HEK293 (cell line): ENCODE data around the gene SCGB1C1.
"Not testable (repeated sequence)": the region's sequence is repeated elsewhere in the genome, so short reads cannot be mapped to it uniquely, and the experiment has no call there.

ENCODE experiments used
- CTCF ChIA-PET: fragments of 350-600 bp; formaldehyde crosslinking; extraction: SDS; loops from one replicate; lab custom pipeline; 2021; ENCODE audit warnings: antibody characterized with exemption; lab: Yijun Ruan, JAX
- POLR2A ChIA-PET: fragments of 300-600 bp; formaldehyde crosslinking; extraction: SDS; loops from one replicate; lab custom pipeline; 2020; ENCODE audit warnings: antibody characterized with exemption, inconsistent platforms; lab: Yijun Ruan, JAX
- H3K27ac ChIP-seq: fragments of 200-500 bp; sonication (Bioruptor generic); 2 replicates; pipeline ENCODE4 v1.5.1; 2014; ENCODE audit warnings: low read depth, low read length, control low read depth, inconsistent platforms; ENCODE audit errors: extremely low read depth
- H3K36me3 ChIP-seq, 2 experiments: fragments of 200-500 bp in 1 of 2; sonication (Bioruptor generic) in 1 of 2; 1 replicate in 1 of 2; 2 replicates in 1 of 2; pipeline ENCODE4 v1.5.1; 2014 to 2017; ENCODE audit warnings: inconsistent platforms in 2 of 2, low read length in 2 of 2; ENCODE audit not compliant: control insufficient read depth in 2 of 2, insufficient read depth in 1 of 2
- H3K4me1 ChIP-seq: fragments of 200-500 bp; sonication (Bioruptor generic); 2 replicates; pipeline ENCODE4 v1.5.1; 2014; ENCODE audit warnings: mild to moderate bottlenecking, low read length, inconsistent platforms; ENCODE audit not compliant: control insufficient read depth, insufficient read depth
- H3K4me3 ChIP-seq: 2 replicates; pipeline ENCODE4 v1.5.1; 2011; ENCODE audit warnings: low read depth, mild to moderate bottlenecking, control low read depth, low read length, moderate library complexity
- H3K9me3 ChIP-seq: fragments of 200-500 bp; sonication (Bioruptor generic); 2 replicates; pipeline ENCODE4 v1.5.1; 2014; ENCODE audit warnings: low read depth, low read length, inconsistent platforms; ENCODE audit not compliant: control insufficient read depth, insufficient read depth
- INSM2 ChIP-seq: fragments of 450-650 bp; formaldehyde crosslinking; IDR thresholded peaks from 2 replicates; pipeline ENCODE4 v1.5.1; 2016; ENCODE audit warnings: missing biosample characterization, missing genetic modification characterization
- KLF8 ChIP-seq: fragments of 450-650 bp; formaldehyde crosslinking; IDR thresholded peaks from 2 replicates; pipeline ENCODE4 v1.5.1; 2016; ENCODE audit warnings: missing biosample characterization, missing genetic modification characterization
- MEIS1 ChIP-seq: sonication (generic); formaldehyde crosslinking; IDR thresholded peaks from 2 replicates; pipeline ENCODE4 v1.8.1; 2022; ENCODE audit warnings: missing genetic modification reagents, mild to moderate bottlenecking, borderline replicate concordance
- PATZ1 ChIP-seq: fragments of 450-650 bp; formaldehyde crosslinking; IDR thresholded peaks from 2 replicates; pipeline ENCODE4 v1.5.1; 2016; ENCODE audit warnings: missing biosample characterization, missing genetic modification characterization
- PRDM1 ChIP-seq: fragments of 450-650 bp; formaldehyde crosslinking; IDR thresholded peaks from 2 replicates; pipeline ENCODE4; 2016; ENCODE audit warnings: missing biosample characterization, missing genetic modification characterization
- RBAK ChIP-seq: fragments of 450-650 bp; formaldehyde crosslinking; IDR thresholded peaks from 2 replicates; pipeline ENCODE4 v1.5.1; 2016; ENCODE audit warnings: missing biosample characterization, missing genetic modification characterization
- TRIM28 ChIP-seq: IDR thresholded peaks from 2 replicates; pipeline ENCODE4 v1.6.1; 2011; ENCODE audit warnings: low read length, control low read depth, borderline replicate concordance
- WT1 ChIP-seq: fragments of 450-650 bp; formaldehyde crosslinking; IDR thresholded peaks from 2 replicates; pipeline ENCODE4 v1.5.1; 2016; ENCODE audit warnings: missing biosample characterization, missing genetic modification characterization
- ZBTB20 ChIP-seq: fragments of 450-650 bp; formaldehyde crosslinking; IDR thresholded peaks from 2 replicates; pipeline ENCODE4 v1.5.1; 2016; ENCODE audit warnings: missing biosample characterization, missing genetic modification characterization
- ZNF202 ChIP-seq: fragments of 450-650 bp; formaldehyde crosslinking; IDR thresholded peaks from 2 replicates; pipeline ENCODE4 v1.5.1; 2016; ENCODE audit warnings: missing biosample characterization, missing genetic modification characterization, borderline replicate concordance
- ZNF404 ChIP-seq: fragments of 450-650 bp; formaldehyde crosslinking; IDR thresholded peaks from 2 replicates; pipeline ENCODE4 v1.5.1; 2017; ENCODE audit warnings: missing biosample characterization, missing genetic modification characterization
- ZNF529 ChIP-seq: fragments of 450-650 bp; formaldehyde crosslinking; IDR thresholded peaks from 2 replicates; pipeline ENCODE4 v1.5.1; 2017; ENCODE audit warnings: missing genetic modification characterization, missing biosample characterization; ENCODE audit not compliant: insufficient replicate concordance
- ZNF549 ChIP-seq: fragments of 450-650 bp; IDR thresholded peaks from 2 replicates; pipeline ENCODE4 v1.5.1; 2018; ENCODE audit warnings: missing biosample characterization, missing genetic modification characterization, mild to moderate bottlenecking, inconsistent platforms, moderate library complexity
- ZNF629 ChIP-seq: fragments of 450-650 bp; formaldehyde crosslinking; IDR thresholded peaks from 2 replicates; pipeline ENCODE4 v1.5.1; 2017; ENCODE audit warnings: missing biosample characterization, missing genetic modification characterization
- ZNF776 ChIP-seq: fragments of 450-650 bp; formaldehyde crosslinking; IDR thresholded peaks from 2 replicates; pipeline ENCODE4 v1.5.0; 2017; ENCODE audit warnings: missing biosample characterization, missing genetic modification characterization, borderline replicate concordance
- ZNF792 ChIP-seq: fragments of 450-650 bp; formaldehyde crosslinking; IDR thresholded peaks from 2 replicates; pipeline ENCODE4 v1.5.1; 2016; ENCODE audit warnings: missing biosample characterization, missing genetic modification characterization
- TF ChIP-seq, protein P1 (sequence below): fragments of 450-650 bp; formaldehyde crosslinking; IDR thresholded peaks from 2 replicates; pipeline ENCODE4 v1.5.1; 2016; ENCODE audit warnings: missing biosample characterization, missing genetic modification characterization
- TF ChIP-seq, protein P2 (sequence below): fragments of 450-650 bp; formaldehyde crosslinking; IDR thresholded peaks from 2 replicates; pipeline ENCODE4 v1.5.1; 2016; ENCODE audit warnings: missing biosample characterization, missing genetic modification characterization

SCGB1C1 gene

GRCh38 chr11:218815-219593, 26.1 kb downstream of the SCGB1C1 start (continued):
- TF ChIP-seq, protein P1, sequence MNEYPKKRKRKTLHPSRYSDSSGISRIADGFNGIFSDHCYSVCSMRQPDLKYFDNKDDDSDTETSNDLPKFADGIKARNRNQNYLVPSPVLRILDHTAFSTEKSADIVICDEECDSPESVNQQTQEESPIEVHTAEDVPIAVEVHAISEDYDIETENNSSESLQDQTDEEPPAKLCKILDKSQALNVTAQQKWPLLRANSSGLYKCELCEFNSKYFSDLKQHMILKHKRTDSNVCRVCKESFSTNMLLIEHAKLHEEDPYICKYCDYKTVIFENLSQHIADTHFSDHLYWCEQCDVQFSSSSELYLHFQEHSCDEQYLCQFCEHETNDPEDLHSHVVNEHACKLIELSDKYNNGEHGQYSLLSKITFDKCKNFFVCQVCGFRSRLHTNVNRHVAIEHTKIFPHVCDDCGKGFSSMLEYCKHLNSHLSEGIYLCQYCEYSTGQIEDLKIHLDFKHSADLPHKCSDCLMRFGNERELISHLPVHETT (tag by site-specific recombination): no peak
- TF ChIP-seq, all 188 proteins: peak for 0

GRCh38 chr11:220641-221215, 27.9 kb downstream of the SCGB1C1 start:
- H3K27ac ChIP-seq: not testable (repeated sequence)
- ChIA-PET POLR2A (interaction anchor here (1.6 kb wide), 1 partner anchor 13 kb away, joined by 12 read pairs; the partner anchor contains the start of genes BET1L and RIC8A), CTCF (interaction anchor here (1.3 kb wide), 1 partner anchor 30 kb away, joined by 4 read pairs; no protein-coding TSS in a partner anchor)

GRCh38 chr11:221539-221938, 28.7 kb downstream of the SCGB1C1 start:
- Histone ChIP-seq H3K4me1 (no peaks in the 10 kb centered on the region), H3K36me3 (peaks cover 0 to 46% of the 10 kb centered on the region in 2 experiments; a peak in 1 of 3 replicates), H3K4me3 (no peak overlapping the region), H3K9me3 (no peaks in the 10 kb centered on the region), H3K27ac (no peak overlapping the region)
- no peak for TF ChIP-seq PATZ1 (tag by site-specific recombination)
- no peak for TF ChIP-seq ZNF529 (tag by site-specific recombination)
- no peak for TF ChIP-seq KLF8 (tag by site-specific recombination)
- no peak for TF ChIP-seq ZNF792 (tag by site-specific recombination)
- TF ChIP-seq ZBTB20: no peak
- no peak for TF ChIP-seq INSM2
- no peak for TF ChIP-seq ZNF202
- ChIA-PET CTCF (interaction anchor here (1.3 kb wide), 1 partner anchor 29 kb away, joined by 4 read pairs; no protein-coding TSS in a partner anchor), POLR2A (interaction anchor here (1.6 kb wide), 1 partner anchor 14 kb away, joined by 12 read pairs; the partner anchor contains the start of genes BET1L and RIC8A)

More at GRCh38 chr11:220641-221215, 27.9 kb downstream of the SCGB1C1 start:
- not testable (repeated sequence) for H3K4me1 ChIP-seq, H3K4me3 ChIP-seq, H3K9me3 ChIP-seq
- H3K36me3 ChIP-seq: peaks cover 0 to 54% of the 10 kb centered on the region in 2 experiments; a peak in 1 of 3 replicates

GRCh38 chr11:221998-222789, 29.3 kb downstream of the SCGB1C1 start:
- peaks cover 0 to 43% of the 10 kb centered on the region in 2 experiments; a peak in 1 of 3 replicates for H3K36me3 ChIP-seq
- CTCF ChIA-PET: interaction anchor here (1.3 kb wide), 1 partner anchor 29 kb away, joined by 4 read pairs; no protein-coding TSS in a partner anchor
- no peak overlapping the region for H3K4me3 ChIP-seq
- no peak overlapping the region for H3K27ac ChIP-seq
- no peak for TF ChIP-seq PRDM1 (tag by site-specific recombination)
- TF ChIP-seq ZNF776 (tag by site-specific recombination): no peak
- TF ChIP-seq, protein P2, sequence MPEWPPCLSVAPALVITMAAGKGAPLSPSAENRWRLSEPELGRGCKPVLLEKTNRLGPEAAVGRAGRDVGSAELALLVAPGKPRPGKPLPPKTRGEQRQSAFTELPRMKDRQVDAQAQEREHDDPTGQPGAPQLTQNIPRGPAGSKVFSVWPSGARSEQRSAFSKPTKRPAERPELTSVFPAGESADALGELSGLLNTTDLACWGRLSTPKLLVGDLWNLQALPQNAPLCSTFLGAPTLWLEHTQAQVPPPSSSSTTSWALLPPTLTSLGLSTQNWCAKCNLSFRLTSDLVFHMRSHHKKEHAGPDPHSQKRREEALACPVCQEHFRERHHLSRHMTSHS (tag by site-specific recombination): no peak
- no peak for TF ChIP-seq ZNF404 (tag by site-specific recombination)
- TF ChIP-seq TRIM28: no peak
- no peak for TF ChIP-seq ZNF549 (tag by site-specific recombination)
- TF ChIP-seq ZNF629 (tag by site-specific recombination): no peak
- no peak for TF ChIP-seq MEIS1
- no peak for TF ChIP-seq RBAK (tag by site-specific recombination)
- TF ChIP-seq WT1 (tag by site-specific recombination): no peak
- H3K4me1 ChIP-seq: no peaks in the 10 kb centered on the region
- no peaks in the 10 kb centered on the region for H3K9me3 ChIP-seq
- POLR2A ChIA-PET: interaction anchor here (1.6 kb wide), 1 partner anchor 15 kb away, joined by 12 read pairs; the partner anchor contains the start of genes BET1L and RIC8A
